ENCODE data around the gene ABCA2. TPM values are rescaled to one million over a fixed set of nuclear protein-coding genes. Genes with fewer than 3 reads are reported as not detected.

The ABCA2 gene
- total RNA-seq, 1 experiment from 2014 or later = 114 TPM

DNA sequence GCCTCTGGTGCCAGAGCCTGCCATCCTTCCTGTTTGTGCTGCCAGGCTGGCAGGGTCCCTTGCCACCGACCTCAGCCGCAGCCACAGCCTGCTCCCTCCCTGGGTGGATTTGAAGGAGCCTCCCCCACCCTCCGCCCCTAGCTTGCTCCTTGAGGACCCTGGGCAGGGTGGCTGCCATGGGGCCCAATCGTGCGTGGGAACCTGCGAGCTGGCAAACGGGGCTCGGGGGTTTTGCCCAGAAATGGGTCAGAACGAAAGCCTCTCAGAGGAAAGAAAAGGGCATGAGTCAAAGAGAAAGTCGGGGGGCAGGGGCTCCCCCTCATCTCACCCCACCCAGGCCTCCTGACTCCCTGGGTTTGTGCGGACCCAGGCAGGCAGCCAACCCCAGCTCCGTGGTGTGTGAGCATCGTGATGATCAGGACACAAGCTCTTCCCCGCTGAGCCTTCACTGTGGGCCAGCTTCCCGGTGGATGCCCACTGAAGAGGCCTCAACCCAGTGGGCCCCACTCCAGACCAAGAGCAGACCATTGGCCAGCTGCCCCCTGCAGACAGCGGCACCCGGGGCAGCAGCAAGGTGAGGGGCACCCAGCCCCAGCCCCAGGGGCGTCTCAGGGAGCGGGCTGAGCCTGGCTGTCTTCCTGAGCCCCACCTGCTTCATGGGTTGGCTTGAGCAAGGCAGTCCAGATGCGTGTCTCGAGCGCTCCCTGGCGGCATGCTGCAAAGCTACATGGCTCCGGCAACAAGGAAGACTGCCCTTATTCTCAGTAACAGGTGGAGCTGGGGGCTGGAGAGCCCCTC, 6.9 kb upstream of the ABCA2 start:
- POLR2A ChIA-PET = interaction anchor here (1.4 kb wide), 1 partner anchor 87 kb away, joined by 9 read pairs; no protein-coding TSS in a partner anchor
- H3K4me3 ChIP-seq (replicated peaks in 1 of 2; ENCODE audit: low read depth in 1 of 2, low read length in 2 of 2) = peak overlapping the region in 1 of 2 experiments; percentile 22; a peak in 1 of 4 replicates

More for the DNA sequence above, 6.9 kb upstream of the ABCA2 start:
- intact Hi-C loops (cut with micrococcal nuclease) = loop anchor here (1.0 to 5.0 kb wide), 3 partner anchors 87 to 248 kb away; partner anchors contain the start of gene AJM1
- no peaks in the 10 kb centered on the region for H3K9me2 ChIP-seq (ENCODE audit: insufficient read depth)
- H3K4me1 ChIP-seq (ENCODE audit: control insufficient read depth in 1 of 2, insufficient read depth in 2 of 2, low read length in 2 of 2) = peaks cover 9 to 20% of the 10 kb centered on the region in 2 experiments; a peak in 3 of 4 replicates
- H3K79me2 ChIP-seq (ENCODE audit: insufficient read depth, low read length) = no peaks in the 10 kb centered on the region
- RAD21 ChIA-PET (ENCODE audit: low non-redundant PET in 1 of 2, low total read pairs in 2 of 2, uncharacterized antibody in 2 of 2, unreplicated experiment in 2 of 2) = interaction anchor here (0.9 to 1.9 kb wide), 5 partner anchors 12 to 277 kb away, joined by 3 to 25 read pairs (median 3); partner anchors contain the start of gene LCN8 (in 1 of the 2)
- H3K27me3 ChIP-seq (ENCODE audit: insufficient read depth, low read length) = no peaks in the 10 kb centered on the region
- peak overlapping the region; percentile 27; the same call in 1 of the 2 replicates for H3K9ac ChIP-seq (ENCODE audit: low read length)
- H3K27ac ChIP-seq (ENCODE audit: low read depth, low read length) = no peak overlapping the region; the same call in 1 of the 2 replicates
- ATAC-seq = peak; percentile 95
- H2AFZ ChIP-seq (ENCODE audit: low read depth, low read length, poor library complexity, severe bottlenecking) = no peak overlapping the region
- no peaks in the 10 kb centered on the region for H4K20me1 ChIP-seq (ENCODE audit: insufficient read depth)
- H3K9me3 ChIP-seq (ENCODE audit: control insufficient read depth in 1 of 2, insufficient read depth in 1 of 2, low read depth in 1 of 2, low read length in 2 of 2) = no peaks in the 10 kb centered on the region
- DNase-seq (ENCODE audit: low read depth, low spot score) = peak; percentile 69
- H3K4me2 ChIP-seq (ENCODE audit: low read length) = peak overlapping the region; percentile 70
- BruUV-seq (replicated peaks) = no TSS peak
- CTCF ChIA-PET = interaction anchor here (0.6 to 4.0 kb wide), 33 partner anchors 10 to 251 kb away, joined by 3 to 109 read pairs (median 4); partner anchors contain the start of genes AJM1, C8G, MAN1B1 and NPDC1
- TF ChIP-seq, protein P1, sequence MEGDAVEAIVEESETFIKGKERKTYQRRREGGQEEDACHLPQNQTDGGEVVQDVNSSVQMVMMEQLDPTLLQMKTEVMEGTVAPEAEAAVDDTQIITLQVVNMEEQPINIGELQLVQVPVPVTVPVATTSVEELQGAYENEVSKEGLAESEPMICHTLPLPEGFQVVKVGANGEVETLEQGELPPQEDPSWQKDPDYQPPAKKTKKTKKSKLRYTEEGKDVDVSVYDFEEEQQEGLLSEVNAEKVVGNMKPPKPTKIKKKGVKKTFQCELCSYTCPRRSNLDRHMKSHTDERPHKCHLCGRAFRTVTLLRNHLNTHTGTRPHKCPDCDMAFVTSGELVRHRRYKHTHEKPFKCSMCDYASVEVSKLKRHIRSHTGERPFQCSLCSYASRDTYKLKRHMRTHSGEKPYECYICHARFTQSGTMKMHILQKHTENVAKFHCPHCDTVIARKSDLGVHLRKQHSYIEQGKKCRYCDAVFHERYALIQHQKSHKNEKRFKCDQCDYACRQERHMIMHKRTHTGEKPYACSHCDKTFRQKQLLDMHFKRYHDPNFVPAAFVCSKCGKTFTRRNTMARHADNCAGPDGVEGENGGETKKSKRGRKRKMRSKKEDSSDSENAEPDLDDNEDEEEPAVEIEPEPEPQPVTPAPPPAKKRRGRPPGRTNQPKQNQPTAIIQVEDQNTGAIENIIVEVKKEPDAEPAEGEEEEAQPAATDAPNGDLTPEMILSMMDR (IDR thresholded peaks at IDR 0.05 in 2 of 3, conservative IDR thresholded peaks at IDR 0.05 in 1 of 3; ENCODE audit: borderline replicate concordance in 1 of 3, insufficient read depth in 1 of 3, low read depth in 2 of 3, low read length in 2 of 3) = peak in 2 of 3 experiments; percentile 85 to 96; a peak in 4 of 6 replicates
- TF ChIP-seq TCF7L2 (IDR thresholded peaks at IDR 0.05; ENCODE audit: borderline replicate concordance, extremely low read depth, insufficient read depth, insufficient read length) (peak; percentile 0), ELF1 (IDR thresholded peaks at IDR 0.05; ENCODE audit: borderline replicate concordance, low read depth) (no peak), EZH2phosphoT487 (IDR thresholded peaks at IDR 0.05; ENCODE audit: borderline replicate concordance) (no peak), POLR2AphosphoS5 (IDR thresholded peaks at IDR 0.05; ENCODE audit: low read depth, low read length) (peak; percentile 27), YY1 (IDR thresholded peaks at IDR 0.05; ENCODE audit: extremely low read depth, insufficient replicate concordance, low read depth, low read length) (no peak)
- peaks cover 3 to 7% of the 10 kb centered on the region in 2 experiments; a peak in 2 of 4 replicates for H3K36me3 ChIP-seq (ENCODE audit: control insufficient read depth in 1 of 2, insufficient read depth in 2 of 2, low read length in 2 of 2)

Measured in HCT116 (cell line).